GM12878 (cell line): ENCODE measurements around the gene SLC27A5. TPM values are rescaled to one million over a fixed set of nuclear protein-coding genes. Genes with fewer than 3 reads are reported as not detected.

Experiments used
- ATF7 ChIP-seq: fragments of 450-650 bp; IDR thresholded peaks from 2 replicates; pipeline ENCODE4 v1.6.1; 2016; ENCODE audit warnings: low read depth, mild to moderate bottlenecking
- BHLHE40 ChIP-seq, 2 experiments: fragments of 450-650 bp in 1 of 2; IDR thresholded peaks; 2 replicates each; pipeline ENCODE4 v1.6.1; 2011 to 2017; ENCODE audit warnings: low read depth in 2 of 2, borderline replicate concordance in 1 of 2, improper control_type of control experiment in 1 of 2, low read length in 1 of 2, mild to moderate bottlenecking in 1 of 2
- BRCA1 ChIP-seq: IDR thresholded peaks from 2 replicates; pipeline ENCODE4 v1.6.1; 2011; ENCODE audit warnings: low read depth, low read length, improper control_type of control experiment
- CBFB ChIP-seq: IDR thresholded peaks from 2 replicates; pipeline ENCODE4 v1.6.1; 2016; ENCODE audit warnings: antibody characterized with exemption, low read depth
- GATAD2B ChIP-seq: fragments of 450-650 bp; conservative IDR thresholded peaks from 2 replicates; pipeline ENCODE4 v1.6.1; 2017; ENCODE audit warnings: low read depth, mild to moderate bottlenecking, moderate library complexity
- MLLT1 ChIP-seq: fragments of 450-650 bp; IDR thresholded peaks from 2 replicates; pipeline ENCODE4 v1.6.1; 2016; ENCODE audit warnings: mild to moderate bottlenecking
- MYB ChIP-seq: fragments of 150-350 bp; IDR thresholded peaks from 2 replicates; pipeline ENCODE4 v1.6.1; 2014; ENCODE audit warnings: mild to moderate bottlenecking, low read depth, low read length, borderline replicate concordance
- NR2C2 ChIP-seq: IDR thresholded peaks from 2 replicates; pipeline ENCODE4 v1.6.1; 2011; ENCODE audit warnings: borderline replicate concordance, low read depth; ENCODE audit not compliant: control insufficient read depth, insufficient read length
- RBBP5 ChIP-seq: fragments of 200-600 bp; sonication (generic); conservative IDR thresholded peaks from 2 replicates; pipeline ENCODE4 v1.6.1; 2016
- SIN3A ChIP-seq: IDR thresholded peaks from 2 replicates; pipeline ENCODE4 v1.6.1; 2012; ENCODE audit warnings: low read depth, low read length, improper control_type of control experiment
- SMAD5 ChIP-seq: IDR thresholded peaks from 2 replicates; pipeline ENCODE4 v1.6.1; 2016; ENCODE audit warnings: antibody characterized with exemption, low read depth
- SP1 ChIP-seq: IDR thresholded peaks from one replicate; pipeline ENCODE4 v1.6.1; 2011; ENCODE audit warnings: low read depth, low read length
- SPI1 ChIP-seq: IDR thresholded peaks from 2 replicates; pipeline ENCODE4 v1.6.1; 2011; ENCODE audit warnings: low read depth, mild to moderate bottlenecking, low read length, moderate library complexity, borderline replicate concordance; ENCODE audit not compliant: insufficient read depth
- WRNIP1 ChIP-seq: IDR thresholded peaks from 2 replicates; pipeline ENCODE4 v1.6.1; 2011; ENCODE audit warnings: low read depth, low read length, improper control_type of control experiment, borderline replicate concordance
- ZNF687 ChIP-seq: fragments of 450-650 bp; IDR thresholded peaks from 2 replicates; pipeline ENCODE4 v1.6.1; 2017; ENCODE audit warnings: mild to moderate bottlenecking, moderate library complexity
- polyA plus RNA-seq, 11 experiments: library from polyadenylated mRNA; depleted of rRNA in 4 of 11; unstranded in 6 of 11; stranded (reverse) in 5 of 11; fragments of >200 nt; fragmentation: Nextera tagmentation in 4 of 11; fragmentation: Illumina TruSeq in 1 of 11; extraction: Ambion mirVana in 4 of 11; extraction: Trizol in 1 of 11; gene quantifications; 1 replicate in 1 of 11; 2 replicates in 10 of 11; pipeline versions ENCODE4 v1.2.1 to v1.2.3, GENCODE V29; 2011 to 2016; ENCODE audit warnings: inconsistent platforms in 2 of 11, missing spikeins in 2 of 11, low read depth in 1 of 11
- total RNA-seq, 4 experiments: library from RNA; depleted of rRNA in 3 of 4; stranded (reverse); fragments of >200 nt in 3 of 4; fragmentation: Illumina TruSeq in 1 of 4; extraction: Trizol in 1 of 4; gene quantifications; 2 replicates each; pipeline versions ENCODE4 v1.2.1 to v1.2.3, GENCODE V29; 2013 to 2021
- TF ChIP-seq, protein P1 (sequence below): IDR thresholded peaks from 2 replicates; pipeline ENCODE4 v1.6.1; 2012; ENCODE audit warnings: low read depth, low read length, improper control_type of control experiment
- TF ChIP-seq, protein P2 (sequence below): IDR thresholded peaks from 2 replicates; pipeline ENCODE4 v1.6.1; 2011; ENCODE audit warnings: low read depth, mild to moderate bottlenecking, low read length, moderate library complexity, borderline replicate concordance; ENCODE audit errors: extremely low read depth
- TF ChIP-seq, protein P3 (sequence below): fragments of 450-650 bp; IDR thresholded peaks from 2 replicates; pipeline ENCODE4 v1.6.1; 2016; ENCODE audit warnings: mild to moderate bottlenecking
- TF ChIP-seq, protein P4 (sequence below): IDR thresholded peaks from 2 replicates; pipeline ENCODE4 v1.6.1; 2012; ENCODE audit warnings: low read length, inconsistent platforms

SLC27A5 gene
- total and polyA plus RNA-seq, 10 of the 15 experiments (the other 5 are each of a cell fraction or from before 2014, with no cell fraction given) = 21.2 to 127 (median 31.8) TPM

GRCh38 chr19:58554494-58555368 lies 42.9 kb upstream of the SLC27A5 start, which contains the start of gene CHMP2A (continued):
- TF ChIP-seq, protein P1, sequence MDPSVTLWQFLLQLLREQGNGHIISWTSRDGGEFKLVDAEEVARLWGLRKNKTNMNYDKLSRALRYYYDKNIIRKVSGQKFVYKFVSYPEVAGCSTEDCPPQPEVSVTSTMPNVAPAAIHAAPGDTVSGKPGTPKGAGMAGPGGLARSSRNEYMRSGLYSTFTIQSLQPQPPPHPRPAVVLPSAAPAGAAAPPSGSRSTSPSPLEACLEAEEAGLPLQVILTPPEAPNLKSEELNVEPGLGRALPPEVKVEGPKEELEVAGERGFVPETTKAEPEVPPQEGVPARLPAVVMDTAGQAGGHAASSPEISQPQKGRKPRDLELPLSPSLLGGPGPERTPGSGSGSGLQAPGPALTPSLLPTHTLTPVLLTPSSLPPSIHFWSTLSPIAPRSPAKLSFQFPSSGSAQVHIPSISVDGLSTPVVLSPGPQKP = peak; percentile 78; the same call in 1 of the 2 replicates
- TF ChIP-seq MLLT1 (no peak; the same call in 1 of the 2 replicates), NR2C2 (peak; percentile 84), SP1 (no peak), BRCA1 (no peak), SIN3A (peak; percentile 60; the same call in 1 of the 2 replicates), MYB (no peak), ZNF687 (peak; percentile 98), CBFB (no peak; the same call in 1 of the 2 replicates), WRNIP1 (no peak), RBBP5 (no peak), SPI1 (no peak), SMAD5 (peak; percentile 76; the same call in 1 of the 2 replicates), ATF7 (peak; percentile 87), GATAD2B (peak; percentile 75), BHLHE40 (IDR thresholded peaks at IDR 0.05; ENCODE audit: borderline replicate concordance in 1 of 2, low read depth in 2 of 2, low read length in 1 of 2) (peak; percentile 79 to 94; a peak in 3 of 4 replicates)
- TF ChIP-seq, protein P2, sequence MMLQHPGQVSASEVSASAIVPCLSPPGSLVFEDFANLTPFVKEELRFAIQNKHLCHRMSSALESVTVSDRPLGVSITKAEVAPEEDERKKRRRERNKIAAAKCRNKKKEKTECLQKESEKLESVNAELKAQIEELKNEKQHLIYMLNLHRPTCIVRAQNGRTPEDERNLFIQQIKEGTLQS = no peak
- TF ChIP-seq, protein P3, sequence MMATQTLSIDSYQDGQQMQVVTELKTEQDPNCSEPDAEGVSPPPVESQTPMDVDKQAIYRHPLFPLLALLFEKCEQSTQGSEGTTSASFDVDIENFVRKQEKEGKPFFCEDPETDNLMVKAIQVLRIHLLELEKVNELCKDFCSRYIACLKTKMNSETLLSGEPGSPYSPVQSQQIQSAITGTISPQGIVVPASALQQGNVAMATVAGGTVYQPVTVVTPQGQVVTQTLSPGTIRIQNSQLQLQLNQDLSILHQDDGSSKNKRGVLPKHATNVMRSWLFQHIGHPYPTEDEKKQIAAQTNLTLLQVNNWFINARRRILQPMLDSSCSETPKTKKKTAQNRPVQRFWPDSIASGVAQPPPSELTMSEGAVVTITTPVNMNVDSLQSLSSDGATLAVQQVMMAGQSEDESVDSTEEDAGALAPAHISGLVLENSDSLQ = peak; percentile 70
- TF ChIP-seq, protein P4, sequence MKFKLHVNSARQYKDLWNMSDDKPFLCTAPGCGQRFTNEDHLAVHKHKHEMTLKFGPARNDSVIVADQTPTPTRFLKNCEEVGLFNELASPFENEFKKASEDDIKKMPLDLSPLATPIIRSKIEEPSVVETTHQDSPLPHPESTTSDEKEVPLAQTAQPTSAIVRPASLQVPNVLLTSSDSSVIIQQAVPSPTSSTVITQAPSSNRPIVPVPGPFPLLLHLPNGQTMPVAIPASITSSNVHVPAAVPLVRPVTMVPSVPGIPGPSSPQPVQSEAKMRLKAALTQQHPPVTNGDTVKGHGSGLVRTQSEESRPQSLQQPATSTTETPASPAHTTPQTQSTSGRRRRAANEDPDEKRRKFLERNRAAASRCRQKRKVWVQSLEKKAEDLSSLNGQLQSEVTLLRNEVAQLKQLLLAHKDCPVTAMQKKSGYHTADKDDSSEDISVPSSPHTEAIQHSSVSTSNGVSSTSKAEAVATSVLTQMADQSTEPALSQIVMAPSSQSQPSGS = no peak
